ENCODE results near the gene BSG.
"Not testable (repeated sequence)": the region's sequence is repeated elsewhere in the genome, so short reads cannot be mapped to it uniquely, and the experiment has no call there.

Gene BSG

GRCh38 chr19:588741-589692 lies 16.6 kb downstream of the BSG start:
- DNase-seq, result peak; percentile 80

GRCh38 chr19:589693-590395 lies 17.4 kb downstream of the BSG start, which contains the start of gene HCN2:
TSS of gene HCN2 (plus strand) at chr19:589881. CDS start at chr19:589946, 65 bp downstream.
- DNase-seq, result peak; percentile 45

- DNase-seq, result peak; percentile 35
Measured at GRCh38 chr19:590396-590745, 18.0 kb downstream of the BSG start.

- no peak for DNase-seq
Measured at GRCh38 chr19:590750-591098, 18.3 kb downstream of the BSG start.

GRCh38 chr19:591099-591958 lies 18.9 kb downstream of the BSG start:
- DNase-seq, result no peak

- DNase-seq, result no peak
Measured at GRCh38 chr19:592101-592500, 19.7 kb downstream of the BSG start.

GRCh38 chr19:593055-593454 lies 20.7 kb downstream of the BSG start:
- DNase-seq, result no peak

GRCh38 chr19:593505-593904 lies 21.1 kb downstream of the BSG start:
- DNase-seq, result no peak

- no peak for DNase-seq
Measured at GRCh38 chr19:594265-594870, 22.0 kb downstream of the BSG start.

GRCh38 chr19:595326-596262 lies 23.2 kb downstream of the BSG start:
- no peak for DNase-seq

GRCh38 chr19:596263-596655 lies 23.9 kb downstream of the BSG start:
- no peak for DNase-seq

GRCh38 chr19:597406-598315 lies 25.3 kb downstream of the BSG start:
- no peak for DNase-seq

- DNase-seq, result no peak
Measured at GRCh38 chr19:601310-601709, 28.9 kb downstream of the BSG start.

- DNase-seq, result no peak
Measured at GRCh38 chr19:601790-602189, 29.4 kb downstream of the BSG start.

GRCh38 chr19:602391-603301 lies 30.2 kb downstream of the BSG start:
- no peak for DNase-seq

- not testable (repeated sequence) for DNase-seq
Measured at GRCh38 chr19:603302-603639, 30.9 kb downstream of the BSG start.

GRCh38 chr19:603779-604178 lies 31.4 kb downstream of the BSG start:
- not testable (repeated sequence) for DNase-seq

GRCh38 chr19:604355-604754 lies 32.0 kb downstream of the BSG start:
- no peak for DNase-seq

Measured in NCI-H345 (cell line).